ENCODE measurements around the gene MED27. TPM values are rescaled to one million over a fixed set of nuclear protein-coding genes. Genes with fewer than 3 reads are reported as not detected.
"Not testable (repeated sequence)": the region's sequence is repeated elsewhere in the genome, so short reads cannot be mapped to it uniquely, and the experiment has no call there.

Gene MED27
- total RNA-seq, 1 donor from 2014 or later = 34.5 TPM

- H3K27me3 ChIP-seq (ENCODE audit: control insufficient read depth, insufficient read depth, low read length) = no peaks in the 10 kb centered on the region
- no peak for TF ChIP-seq CTCF (IDR thresholded peaks at IDR 0.05; ENCODE audit: insufficient read depth, low read length, poor library complexity, severe bottlenecking)
- no peak for DNase-seq (ENCODE audit: low read depth)
Measured at GRCh38 chr9:131923766-131924165, 155.9 kb downstream of the MED27 start.

GRCh38 chr9:131923132-131923671 is 156.5 kb downstream of the MED27 start:
- H3K27me3 ChIP-seq (ENCODE audit: control insufficient read depth, insufficient read depth, low read length) = no peaks in the 10 kb centered on the region
- no peaks in the 10 kb centered on the region for H3K36me3 ChIP-seq (ENCODE audit: control insufficient read depth, insufficient read depth, low read length)
- H3K4me3 ChIP-seq (ENCODE audit: low read depth, low read length) = no peak overlapping the region
- DNase-seq (ENCODE audit: low read depth) = no peak
- no peak for TF ChIP-seq CTCF (IDR thresholded peaks at IDR 0.05; ENCODE audit: insufficient read depth, low read length, poor library complexity, severe bottlenecking)

More at GRCh38 chr9:131923766-131924165, 155.9 kb downstream of the MED27 start:
- Histone ChIP-seq H3K36me3 (ENCODE audit: control insufficient read depth, insufficient read depth, low read length) (no peaks in the 10 kb centered on the region), H3K4me3 (ENCODE audit: low read depth, low read length) (no peak overlapping the region)

- not testable (repeated sequence) for H3K4me3 ChIP-seq (ENCODE audit: low read depth, low read length); H3K36me3 ChIP-seq (ENCODE audit: control insufficient read depth, insufficient read depth, low read length); DNase-seq (ENCODE audit: low read depth); H3K27me3 ChIP-seq (ENCODE audit: control insufficient read depth, insufficient read depth, low read length)
Measured at GRCh38 chr9:131921635-131922034, 158.0 kb downstream of the MED27 start.

- TF ChIP-seq CTCF (IDR thresholded peaks at IDR 0.05; ENCODE audit: insufficient read depth, low read length, poor library complexity, severe bottlenecking) = no peak
- no peaks in the 10 kb centered on the region for H3K36me3 ChIP-seq (ENCODE audit: control insufficient read depth, insufficient read depth, low read length)
Measured at GRCh38 chr9:131919216-131919615, 160.5 kb downstream of the MED27 start.

GRCh38 chr9:131918481-131918880 is 161.2 kb downstream of the MED27 start:
- H3K4me3 ChIP-seq (ENCODE audit: low read depth, low read length) = no peak overlapping the region
- no peaks in the 10 kb centered on the region for H3K27me3 ChIP-seq (ENCODE audit: control insufficient read depth, insufficient read depth, low read length)
- no peak for DNase-seq (ENCODE audit: low read depth)
- no peaks in the 10 kb centered on the region for H3K36me3 ChIP-seq (ENCODE audit: control insufficient read depth, insufficient read depth, low read length)
- TF ChIP-seq CTCF (IDR thresholded peaks at IDR 0.05; ENCODE audit: insufficient read depth, low read length, poor library complexity, severe bottlenecking) = no peak

More at GRCh38 chr9:131919216-131919615, 160.5 kb downstream of the MED27 start:
- DNase-seq (ENCODE audit: low read depth) = no peak
- Histone ChIP-seq H3K4me3 (ENCODE audit: low read depth, low read length) (no peak overlapping the region), H3K27me3 (ENCODE audit: control insufficient read depth, insufficient read depth, low read length) (no peaks in the 10 kb centered on the region)

- DNase-seq (ENCODE audit: low read depth) = no peak
- Histone ChIP-seq H3K27me3 (ENCODE audit: control insufficient read depth, insufficient read depth, low read length) (no peaks in the 10 kb centered on the region), H3K36me3 (ENCODE audit: control insufficient read depth, insufficient read depth, low read length) (no peaks in the 10 kb centered on the region), H3K4me3 (ENCODE audit: low read depth, low read length) (no peak overlapping the region)
- TF ChIP-seq CTCF (IDR thresholded peaks at IDR 0.05; ENCODE audit: insufficient read depth, low read length, poor library complexity, severe bottlenecking) = no peak
Measured at GRCh38 chr9:131917009-131917408, 162.7 kb downstream of the MED27 start.

Data from kidney epithelial cell (primary cell).